ENCODE data around the gene PRDM2. TPM values are rescaled to one million over a fixed set of nuclear protein-coding genes. Genes with fewer than 3 reads are reported as not detected.
"Not testable (repeated sequence)": the region's sequence is repeated elsewhere in the genome, so short reads cannot be mapped to it uniquely, and the experiment has no call there.

Gene PRDM2
- total and polyA plus RNA-seq, 2 of the 13 experiments (the other 11 are each of a cell fraction or from before 2014, with no cell fraction given) = 4.0 to 6.5 TPM

DNA sequence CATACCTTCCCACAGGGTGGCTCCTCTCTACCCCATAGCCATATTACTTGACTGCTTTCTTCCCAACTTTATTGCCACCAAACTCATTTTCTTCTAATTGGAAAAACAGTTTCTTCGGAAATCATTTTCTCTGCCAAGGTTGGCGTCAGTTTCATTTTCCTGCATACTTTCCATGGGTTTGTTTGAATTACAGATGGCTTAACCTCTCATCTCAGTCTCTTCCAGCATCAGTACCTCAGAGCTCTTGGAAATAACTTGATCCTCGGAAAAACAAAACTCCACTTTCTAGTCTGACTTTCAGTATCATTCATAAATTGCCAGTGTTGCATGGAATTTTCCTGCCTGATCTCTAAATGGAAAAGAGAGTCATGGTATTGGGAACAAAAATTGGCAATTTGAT, 20.3 kb upstream of the PRDM2 start:
- H3K27ac ChIP-seq (ENCODE audit: extremely low read length, insufficient read depth, low read length) = no peak overlapping the region
- WGBS (ENCODE audit: low lambda C conversion rate) = 2% methylated on average over 3 of the region's 3 CpGs
- no peaks in the 10 kb centered on the region for H3K27me3 ChIP-seq (ENCODE audit: control insufficient read depth in 1 of 2, insufficient read depth in 2 of 2, low read length in 2 of 2)
- no peak for FAIRE-seq
- no peak for TF ChIP-seq ZNF607 (CRISPR knock-in tag; IDR thresholded peaks at IDR 0.05; ENCODE audit: borderline replicate concordance)
- TF ChIP-seq, protein P1, sequence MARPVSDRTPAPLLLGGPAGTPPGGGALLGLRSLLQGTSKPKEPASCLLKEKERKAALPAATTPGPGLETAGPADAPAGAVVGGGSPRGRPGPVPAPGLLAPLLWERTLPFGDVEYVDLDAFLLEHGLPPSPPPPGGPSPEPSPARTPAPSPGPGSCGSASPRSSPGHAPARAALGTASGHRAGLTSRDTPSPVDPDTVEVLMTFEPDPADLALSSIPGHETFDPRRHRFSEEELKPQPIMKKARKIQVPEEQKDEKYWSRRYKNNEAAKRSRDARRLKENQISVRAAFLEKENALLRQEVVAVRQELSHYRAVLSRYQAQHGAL (CRISPR knock-in tag; IDR thresholded peaks at IDR 0.05; ENCODE audit: not compliant biosample characterization) = no peak
- TF ChIP-seq PAXIP1 (CRISPR knock-in tag; conservative IDR thresholded peaks at IDR 0.05) = no peak
- TF ChIP-seq BHLHE40 (IDR thresholded peaks at IDR 0.05; ENCODE audit: low read length) = no peak
- TF ChIP-seq ZFP62 (CRISPR knock-in tag; IDR thresholded peaks at IDR 0.05) = no peak
- TF ChIP-seq ZNF781 (CRISPR knock-in tag; IDR thresholded peaks at IDR 0.05; ENCODE audit: borderline replicate concordance, not compliant biosample characterization) = no peak
- TF ChIP-seq THYN1 (CRISPR knock-in tag; IDR thresholded peaks at IDR 0.05; ENCODE audit: borderline replicate concordance, low read depth) = no peak
- TF ChIP-seq ETV5 (CRISPR knock-in tag; IDR thresholded peaks at IDR 0.05; ENCODE audit: borderline replicate concordance) = no peak
- H4K20me1 ChIP-seq (ENCODE audit: insufficient read depth, low read length) = no peaks in the 10 kb centered on the region
- no TSS peak for BruUV-seq (replicated peaks)
- ATAC-seq = no peak
- POLR2A ChIA-PET = no interaction called here
- no peaks in the 10 kb centered on the region for H3K79me2 ChIP-seq (ENCODE audit: insufficient read depth, low read length)
- intact Hi-C loops (cut with micrococcal nuclease; ENCODE audit: unreplicated experiment) = no loop called here
- H3K36me3 ChIP-seq (replicated peaks in 1 of 2; ENCODE audit: control insufficient read depth in 1 of 2, insufficient read depth in 2 of 2, low read length in 2 of 2) = no peaks in the 10 kb centered on the region
- no peaks in the 10 kb centered on the region for H3K4me1 ChIP-seq (ENCODE audit: insufficient read depth, low read length)
- in situ Hi-C loops (cut with HindIII; ENCODE audit: extremely low pct_ligation_motif_present, low pct_unique_long_range_greater_than_20kb) = no loop called here
- H3K4me3 ChIP-seq (replicated peaks in 1 of 3; ENCODE audit: insufficient read depth in 1 of 3, low read depth in 2 of 3, low read length in 3 of 3) = no peak overlapping the region
- H2AFZ ChIP-seq (ENCODE audit: low read length) = no peak overlapping the region
- CTCF ChIA-PET (ENCODE audit: low intra/inter-chr PET ratio, low total read pairs) = no interaction called here
- DNase-seq (ENCODE audit: low spot score) = no peak
- peaks cover 12% of the 10 kb centered on the region; the same call in 1 of the 2 replicates for H3K9me3 ChIP-seq (ENCODE audit: low read length)
- H3K9ac ChIP-seq (ENCODE audit: insufficient read depth, low read depth, low read length) = no peak overlapping the region
- H3K4me2 ChIP-seq (ENCODE audit: low read depth, low read length) = no peak overlapping the region

GRCh38 chr1:13680609-13681008, 19.4 kb upstream of the PRDM2 start:
- intact Hi-C loops (cut with micrococcal nuclease; ENCODE audit: unreplicated experiment); DNase-seq (ENCODE audit: low spot score); H3K4me3 ChIP-seq (replicated peaks in 1 of 3; ENCODE audit: insufficient read depth in 1 of 3, low read depth in 2 of 3, low read length in 3 of 3); H2AFZ ChIP-seq (ENCODE audit: low read length); H3K79me2 ChIP-seq (ENCODE audit: insufficient read depth, low read length); H3K36me3 ChIP-seq (replicated peaks in 1 of 2; ENCODE audit: control insufficient read depth in 1 of 2, insufficient read depth in 2 of 2, low read length in 2 of 2); H3K27ac ChIP-seq (ENCODE audit: extremely low read length, insufficient read depth, low read length); BruUV-seq (replicated peaks); H3K4me1 ChIP-seq (ENCODE audit: insufficient read depth, low read length); FAIRE-seq; in situ Hi-C loops (cut with HindIII; ENCODE audit: extremely low pct_ligation_motif_present, low pct_unique_long_range_greater_than_20kb); H3K4me2 ChIP-seq (ENCODE audit: low read depth, low read length); H3K9ac ChIP-seq (ENCODE audit: insufficient read depth, low read depth, low read length); ATAC-seq; H4K20me1 ChIP-seq (ENCODE audit: insufficient read depth, low read length); CTCF ChIA-PET (ENCODE audit: low intra/inter-chr PET ratio, low total read pairs); POLR2A ChIA-PET; H3K27me3 ChIP-seq (ENCODE audit: control insufficient read depth in 1 of 2, insufficient read depth in 2 of 2, low read length in 2 of 2): not testable (repeated sequence)
- peaks cover 12% of the 10 kb centered on the region; the same call in 1 of the 2 replicates for H3K9me3 ChIP-seq (ENCODE audit: low read length)
- 68% methylated on average over 9 of the region's 9 CpGs for WGBS (ENCODE audit: low lambda C conversion rate)

Measured in HepG2 (cell line).